Left ventricle myocardium inferior (tissue), 1 donor: ENCODE results near the gene NTF3. TPM values are rescaled to one million over a fixed set of nuclear protein-coding genes. Genes with fewer than 3 reads are reported as not detected.

Experiments
- DNase-seq: peaks from one replicate; pipeline ENCODE4 v3.0.0-alpha.2; 2020
- H3K27ac ChIP-seq: fragments of 200-600 bp; replicated peaks from 2 replicates; pipeline ENCODE4 v1.8.0; 2021
- H3K27me3 ChIP-seq: fragments of 200-600 bp; 2 replicates; pipeline ENCODE4 v1.8.0; 2021; ENCODE audit warnings: low read depth
- H3K36me3 ChIP-seq: fragments of 200-600 bp; 2 replicates; pipeline ENCODE4 v1.8.0; 2021
- H3K4me1 ChIP-seq: fragments of 200-600 bp; 2 replicates; pipeline ENCODE4 v1.8.0; 2021
- H3K4me3 ChIP-seq: fragments of 200-600 bp; 2 replicates; pipeline ENCODE4 v1.8.0; 2021; ENCODE audit warnings: mild to moderate bottlenecking, moderate library complexity
- H3K9me3 ChIP-seq: fragments of 200-600 bp; replicated peaks from 2 replicates; pipeline ENCODE4 v1.8.0; 2021
- intact Hi-C: fragments of 100-400 bp; cut with micrococcal nuclease; formaldehyde crosslinking; loops from one replicate; pipeline ENCODE4 v1.11.0; 2022
- total RNA-seq: library from RNA; stranded (reverse); fragmentation: NEBNext Ultra II Directional; extraction: Animal tissue kit (Norgen Biotek cat#: 25700); gene quantifications from one replicate; pipeline ENCODE4 v1.2.1, GENCODE V29; 2021
- TF ChIP-seq, protein P1 (sequence below): fragments of 200-600 bp; IDR thresholded peaks from 2 replicates; pipeline ENCODE4 v1.8.0; 2021; ENCODE audit warnings: antibody characterized with exemption, mild to moderate bottlenecking, borderline replicate concordance
- donor health status: DM: no; HTN: yes; CAD: no; lungs with severe emphysema.

The NTF3 gene
- total RNA-seq, 1 donor from 2014 or later = 0.99 TPM

DNA sequence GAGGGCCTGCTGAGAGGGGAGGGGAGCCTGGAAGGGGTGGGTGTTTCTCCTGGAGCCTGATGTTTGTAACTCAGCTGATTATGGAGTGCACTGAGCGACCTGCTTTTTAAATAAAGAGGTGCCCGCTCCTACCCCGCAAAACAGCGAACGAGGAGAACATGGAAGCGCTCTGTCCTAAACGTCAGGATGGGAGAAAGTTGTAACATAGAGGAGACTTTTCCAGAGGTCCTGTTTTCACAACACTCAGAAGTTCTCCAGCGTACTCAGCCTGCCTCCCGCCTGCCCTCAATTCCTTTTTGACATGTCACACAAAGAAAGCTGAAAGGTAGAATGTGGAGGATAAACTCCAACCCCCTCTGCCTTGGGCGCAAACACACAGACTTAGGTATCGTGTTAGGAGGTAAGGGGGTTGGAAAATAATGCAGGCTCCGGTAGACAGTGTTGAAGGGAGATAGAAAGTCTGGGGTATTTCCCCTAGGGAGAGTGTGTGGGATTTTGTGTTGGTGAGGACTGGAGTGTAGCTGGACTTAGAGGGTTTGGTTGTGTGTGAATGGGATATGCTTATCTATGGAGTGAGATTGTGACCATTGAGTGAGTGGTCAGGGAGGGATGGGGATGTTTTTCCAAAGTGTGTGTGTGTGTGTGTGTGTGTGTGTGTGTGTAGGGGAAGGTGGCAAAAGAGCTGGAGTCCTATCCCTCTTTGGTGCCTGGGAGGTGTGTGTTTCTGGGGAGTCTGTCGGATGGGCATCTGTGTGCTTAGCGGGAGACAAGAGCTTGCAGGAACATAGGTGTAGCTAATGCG is 2.1 kb downstream of the NTF3 start:
- H3K9me3 ChIP-seq = peaks cover 8% of the 10 kb centered on the region
- H3K36me3 ChIP-seq = no peaks in the 10 kb centered on the region
- TF ChIP-seq, protein P1, sequence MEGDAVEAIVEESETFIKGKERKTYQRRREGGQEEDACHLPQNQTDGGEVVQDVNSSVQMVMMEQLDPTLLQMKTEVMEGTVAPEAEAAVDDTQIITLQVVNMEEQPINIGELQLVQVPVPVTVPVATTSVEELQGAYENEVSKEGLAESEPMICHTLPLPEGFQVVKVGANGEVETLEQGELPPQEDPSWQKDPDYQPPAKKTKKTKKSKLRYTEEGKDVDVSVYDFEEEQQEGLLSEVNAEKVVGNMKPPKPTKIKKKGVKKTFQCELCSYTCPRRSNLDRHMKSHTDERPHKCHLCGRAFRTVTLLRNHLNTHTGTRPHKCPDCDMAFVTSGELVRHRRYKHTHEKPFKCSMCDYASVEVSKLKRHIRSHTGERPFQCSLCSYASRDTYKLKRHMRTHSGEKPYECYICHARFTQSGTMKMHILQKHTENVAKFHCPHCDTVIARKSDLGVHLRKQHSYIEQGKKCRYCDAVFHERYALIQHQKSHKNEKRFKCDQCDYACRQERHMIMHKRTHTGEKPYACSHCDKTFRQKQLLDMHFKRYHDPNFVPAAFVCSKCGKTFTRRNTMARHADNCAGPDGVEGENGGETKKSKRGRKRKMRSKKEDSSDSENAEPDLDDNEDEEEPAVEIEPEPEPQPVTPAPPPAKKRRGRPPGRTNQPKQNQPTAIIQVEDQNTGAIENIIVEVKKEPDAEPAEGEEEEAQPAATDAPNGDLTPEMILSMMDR = no peak
- H3K4me3 ChIP-seq = peak overlapping the region; percentile 69
- H3K4me1 ChIP-seq = peaks cover 75% of the 10 kb centered on the region
- no peak for DNase-seq
- peak overlapping the region; percentile 63 for H3K27ac ChIP-seq
- peaks cover 75% of the 10 kb centered on the region for H3K27me3 ChIP-seq
- intact Hi-C loops = loop anchor here (10.0 kb wide), 1 partner anchor 81 kb away; no protein-coding TSS in a partner anchor

DNA sequence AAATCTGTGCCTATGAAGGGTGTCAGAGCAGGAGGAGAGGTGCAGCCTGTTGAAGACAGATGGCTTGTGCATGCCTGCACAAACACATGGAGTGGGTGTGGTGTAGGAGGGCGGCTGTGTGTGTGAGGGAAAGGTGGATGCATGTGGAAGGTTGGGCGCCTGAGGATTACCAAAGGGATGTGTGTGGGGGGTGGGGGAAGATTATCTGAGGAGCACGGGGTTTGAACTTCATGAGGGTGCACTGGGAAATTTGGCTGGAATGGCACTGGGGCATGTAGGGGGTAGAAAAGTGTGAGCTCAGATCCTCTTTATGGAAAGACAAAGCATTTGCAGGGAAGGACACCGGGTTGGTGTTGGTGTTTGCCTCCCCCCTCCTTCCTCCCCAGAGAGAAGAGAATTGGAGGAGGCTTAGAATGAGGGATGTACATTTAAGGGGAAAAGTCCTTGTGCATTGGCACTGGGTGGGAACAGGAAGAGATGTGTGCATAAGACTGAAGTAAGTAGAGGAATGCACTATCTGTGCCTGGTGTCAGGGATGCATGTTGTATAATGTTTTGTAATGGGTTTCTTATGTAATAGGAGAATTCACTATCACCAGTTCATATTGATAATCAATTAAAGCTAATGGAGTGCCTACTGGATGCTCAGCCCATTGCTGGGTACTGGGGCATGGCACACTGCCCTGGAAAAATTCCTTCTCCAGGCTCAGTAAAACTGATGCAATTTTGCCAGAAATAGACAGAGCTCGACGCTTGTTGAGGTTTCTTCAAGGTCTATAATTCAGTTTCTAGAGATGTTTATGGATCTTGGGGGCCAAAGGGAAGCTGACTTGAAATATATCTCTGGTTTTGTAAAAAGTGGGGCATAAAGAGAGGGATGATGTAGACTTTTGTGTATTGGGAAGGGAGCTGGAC is 3.0 kb downstream of the NTF3 start:
- Histone ChIP-seq H3K27ac (no peak overlapping the region), H3K4me3 (no peak overlapping the region), H3K9me3 (peaks cover 8% of the 10 kb centered on the region), H3K4me1 (peaks cover 75% of the 10 kb centered on the region), H3K36me3 (no peaks in the 10 kb centered on the region), H3K27me3 (peaks cover 67% of the 10 kb centered on the region)
- no peak for DNase-seq
- TF ChIP-seq, protein P1 = no peak
- intact Hi-C loops = loop anchor here (10.0 kb wide), 1 partner anchor 80 kb away; no protein-coding TSS in a partner anchor

DNA sequence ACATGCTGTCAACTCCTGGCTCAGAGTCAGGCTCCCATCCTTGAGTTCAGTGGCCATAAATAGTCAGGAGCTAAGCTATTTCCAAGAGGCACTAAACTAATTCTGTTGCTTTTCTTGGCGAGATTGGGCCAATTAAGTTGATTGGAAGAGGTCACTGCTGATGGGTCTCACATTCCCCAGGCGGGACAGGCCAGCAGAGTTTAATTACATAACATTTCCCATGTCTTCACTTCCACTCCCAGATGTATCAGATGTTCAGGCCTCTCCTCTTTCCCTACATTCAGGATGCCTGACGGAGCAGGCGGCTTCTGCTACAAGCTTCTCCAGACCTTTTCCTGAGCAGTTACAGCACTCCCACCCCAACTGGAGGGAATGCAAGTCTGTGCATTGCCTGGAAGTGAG is 5.3 kb downstream of the NTF3 start:
- Histone ChIP-seq H3K36me3 (no peaks in the 10 kb centered on the region), H3K9me3 (peaks cover 8% of the 10 kb centered on the region), H3K4me1 (peaks cover 76% of the 10 kb centered on the region), H3K4me3 (no peak overlapping the region), H3K27ac (peak overlapping the region; percentile 80), H3K27me3 (peaks cover 45% of the 10 kb centered on the region)
- TF ChIP-seq, protein P1 = no peak
- DNase-seq = no peak
- intact Hi-C loops = loop anchor here (10.0 kb wide), 1 partner anchor 78 kb away; no protein-coding TSS in a partner anchor

DNA sequence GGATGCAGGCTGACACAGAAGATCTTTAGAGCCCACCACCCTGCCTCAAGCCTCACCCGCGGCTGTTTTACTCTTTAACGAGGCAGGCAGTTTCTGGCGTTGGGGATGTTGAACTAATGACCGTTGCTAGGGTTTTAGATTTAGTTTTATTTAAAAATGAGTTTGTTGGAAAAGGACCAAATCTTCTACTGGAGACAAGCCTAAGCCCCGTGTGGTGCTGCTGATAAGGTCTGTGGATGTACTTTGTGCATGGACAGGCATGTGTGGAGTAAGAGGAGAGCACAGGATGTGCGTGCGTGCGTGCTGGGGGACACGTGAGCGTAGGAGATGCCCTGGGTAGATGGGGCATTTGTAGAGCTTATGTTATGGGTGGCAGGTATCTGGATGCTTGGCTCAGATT is 5.7 kb downstream of the NTF3 start:
- Histone ChIP-seq H3K4me1 (peaks cover 77% of the 10 kb centered on the region), H3K36me3 (no peaks in the 10 kb centered on the region), H3K9me3 (peaks cover 8% of the 10 kb centered on the region), H3K27ac (peak overlapping the region; percentile 80), H3K4me3 (no peak overlapping the region), H3K27me3 (peaks cover 43% of the 10 kb centered on the region)
- intact Hi-C loops = loop anchor here (10.0 kb wide), 1 partner anchor 77 kb away; no protein-coding TSS in a partner anchor
- DNase-seq = no peak
- TF ChIP-seq, protein P1 = no peak

DNA sequence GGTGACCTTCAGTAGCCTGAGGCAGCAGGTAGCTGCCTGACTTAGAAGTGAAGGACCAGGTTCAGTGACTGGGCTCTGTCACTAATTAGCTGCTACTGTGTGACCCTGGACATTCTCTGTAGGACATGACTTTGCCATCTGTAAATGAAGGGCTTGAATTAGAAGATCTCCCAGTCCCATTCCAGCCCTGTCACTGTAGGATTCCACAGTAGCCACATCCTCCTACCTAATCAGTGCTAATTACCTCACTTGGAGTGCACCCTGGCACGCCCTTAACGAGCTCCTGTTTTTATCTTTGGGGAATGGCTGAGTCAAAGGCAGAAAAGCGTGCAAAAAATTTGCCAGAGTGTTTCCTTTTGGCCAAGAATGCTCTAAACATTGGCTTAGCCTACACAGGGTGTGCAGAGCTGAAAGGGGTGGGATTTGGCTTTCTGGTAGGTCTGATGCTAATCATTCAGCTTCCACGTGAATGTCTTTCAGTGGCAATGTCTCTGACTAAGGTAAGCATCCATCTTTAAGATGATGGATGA is 6.8 kb downstream of the NTF3 start:
- intact Hi-C loops = loop anchor here (10.0 kb wide), 1 partner anchor 76 kb away; no protein-coding TSS in a partner anchor
- H3K27ac ChIP-seq = peak overlapping the region; percentile 80
- H3K27me3 ChIP-seq = peaks cover 31% of the 10 kb centered on the region
- DNase-seq = no peak
- H3K36me3 ChIP-seq = no peaks in the 10 kb centered on the region
- H3K4me1 ChIP-seq = peaks cover 68% of the 10 kb centered on the region
- H3K9me3 ChIP-seq = peaks cover 8% of the 10 kb centered on the region
- TF ChIP-seq, protein P1 = no peak
- H3K4me3 ChIP-seq = no peak overlapping the region
